SK-N-MC (cell line): ENCODE data around the gene DAO.
"Not testable (repeated sequence)": the region's sequence is repeated elsewhere in the genome, so short reads cannot be mapped to it uniquely, and the experiment has no call there.

Experiments used
- DNase-seq: peaks from one replicate; pipeline ENCODE4 v3.0.0-alpha.2; 2011; ENCODE audit warnings: low read depth, low spot score
- H3K27ac ChIP-seq: fragments of 200-600 bp; sonication (generic); 2 replicates; pipeline ENCODE4 v1.5.1; 2016; ENCODE audit warnings: mixed run types
- H3K36me3 ChIP-seq: fragments of 200-600 bp; sonication (generic); 2 replicates; pipeline ENCODE4 v1.6.1; 2017; ENCODE audit warnings: antibody characterized with exemption, low read length, mixed read lengths; ENCODE audit not compliant: insufficient read depth
- H3K4me3 ChIP-seq: fragments of 200-600 bp; sonication (generic); 2 replicates; pipeline ENCODE4 v1.5.1; 2016
- H3K9ac ChIP-seq: fragments of 200-600 bp; sonication (generic); 2 replicates; pipeline ENCODE4 v1.8.0; 2017; ENCODE audit warnings: mixed run types, mixed read lengths; ENCODE audit not compliant: insufficient read length
- H3K9me3 ChIP-seq: fragments of 200-600 bp; sonication (generic); 2 replicates; pipeline ENCODE4 v1.6.1; 2017; ENCODE audit warnings: low read depth, mild to moderate bottlenecking, antibody characterized with exemption, low read length, moderate library complexity, mixed read lengths
- EZH2 ChIP-seq: fragments of 200-600 bp; sonication (generic); IDR thresholded peaks from one replicate; pipeline ENCODE4 v1.6.1; 2017; ENCODE audit warnings: antibody characterized with exemption
- FOXP2 ChIP-seq: optimal IDR thresholded peaks from 2 replicates; pipeline ENCODE3; 2011; ENCODE audit warnings: mild to moderate bottlenecking, moderate library complexity; ENCODE audit not compliant: insufficient read depth; ENCODE audit errors: extremely low read length, control extremely low read depth
- POLR2AphosphoS5 ChIP-seq: IDR thresholded peaks from 2 replicates; pipeline ENCODE4 v1.6.1; 2012; ENCODE audit warnings: mild to moderate bottlenecking, low read depth, low read length, borderline replicate concordance

DAO gene

DNA sequence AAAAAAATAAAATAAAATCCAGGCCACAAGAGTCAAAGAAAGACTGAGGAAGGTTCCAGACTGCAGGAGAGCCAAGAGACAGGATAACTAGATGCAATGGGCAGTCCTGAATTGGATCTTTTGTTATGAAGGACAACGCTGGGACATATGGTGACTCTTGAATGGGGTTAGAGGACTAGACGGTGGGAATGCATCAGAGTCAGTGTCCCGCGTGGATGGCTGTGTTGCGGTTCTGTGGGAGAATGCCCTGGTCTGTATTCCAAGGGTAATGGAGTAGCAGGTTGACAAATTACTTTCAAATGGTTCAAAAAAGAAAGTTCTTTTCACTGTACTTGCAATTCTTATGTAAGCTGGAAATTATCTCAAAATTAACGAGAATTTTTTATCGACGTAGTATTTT lies 42.7 kb upstream of the DAO start:
- no peak overlapping the region for H3K4me3 ChIP-seq
- H3K27ac ChIP-seq, result no peak overlapping the region
- no peak for DNase-seq
- TF ChIP-seq POLR2AphosphoS5, result no peak
- no peak for TF ChIP-seq FOXP2
- TF ChIP-seq EZH2, result no peak
- no peak overlapping the region for H3K9ac ChIP-seq
- peaks cover 47% of the 10 kb centered on the region for H3K36me3 ChIP-seq
- H3K9me3 ChIP-seq, result no peaks in the 10 kb centered on the region

DNA sequence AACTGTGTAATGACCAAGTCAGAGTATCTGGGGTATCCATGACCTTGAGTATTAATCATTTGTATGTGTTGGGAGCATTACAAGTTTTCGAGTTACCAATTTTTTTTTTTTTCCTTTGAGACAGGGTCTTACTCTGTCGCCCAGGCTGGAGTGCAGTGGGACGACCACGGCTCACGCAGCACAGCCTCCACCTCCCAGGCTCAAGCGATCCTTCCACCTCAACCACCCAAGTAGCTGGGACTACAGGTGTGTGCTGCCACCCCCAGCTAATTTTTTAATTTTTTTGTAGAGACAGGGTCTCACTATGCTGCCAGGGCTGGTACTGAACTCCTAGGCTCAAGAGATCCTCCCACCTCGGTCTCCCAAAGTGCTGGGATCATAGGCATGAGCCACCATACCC lies 42.2 kb upstream of the DAO start:
- no peak overlapping the region for H3K9ac ChIP-seq
- H3K36me3 ChIP-seq, result peaks cover 46% of the 10 kb centered on the region
- H3K9me3 ChIP-seq, result no peaks in the 10 kb centered on the region
- TF ChIP-seq FOXP2 (no peak), EZH2 (no peak), POLR2AphosphoS5 (no peak)
- no peak overlapping the region; the same call in 1 of the 2 replicates for H3K27ac ChIP-seq
- no peak overlapping the region for H3K4me3 ChIP-seq
- DNase-seq, result no peak

DNA sequence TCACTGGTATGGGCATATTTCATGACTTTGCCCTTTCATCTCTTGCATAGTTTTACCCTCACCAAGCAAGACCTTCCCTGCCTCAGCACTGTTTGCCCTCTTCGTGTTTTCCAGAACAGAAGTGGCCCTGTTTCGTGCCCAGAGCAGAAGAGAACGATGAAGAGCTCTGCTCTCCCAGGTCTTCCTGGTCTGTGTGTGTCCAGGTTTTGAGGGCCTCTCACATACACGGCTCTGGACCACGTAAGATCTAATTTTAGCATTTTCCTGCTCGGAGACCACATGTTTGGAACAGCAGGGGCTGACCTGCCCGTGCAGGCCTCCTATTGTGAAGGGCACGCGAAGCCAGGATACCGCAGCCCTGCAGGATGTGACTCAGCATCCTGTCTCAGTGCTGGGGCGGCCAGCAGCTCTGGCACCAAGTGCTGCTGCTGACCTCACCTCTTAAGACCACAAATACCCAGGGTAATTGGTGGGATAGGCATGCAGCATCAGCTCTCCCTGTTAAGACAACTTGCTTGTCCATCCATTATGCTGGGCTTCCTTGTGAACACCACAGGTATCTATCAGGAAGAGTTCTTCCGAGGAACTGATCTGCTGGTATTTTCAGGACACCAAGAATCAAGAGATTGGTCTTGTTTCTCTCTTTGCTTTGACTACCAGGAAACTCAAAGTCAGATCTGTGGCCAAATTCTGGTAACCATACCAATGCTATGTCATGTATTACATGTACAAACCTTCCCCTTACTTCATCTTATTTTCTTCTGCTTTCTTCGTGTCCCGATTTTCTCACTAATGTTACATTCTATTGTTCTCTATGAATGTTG lies 41.5 kb upstream of the DAO start:
- H3K9ac ChIP-seq, result no peak overlapping the region

DNA sequence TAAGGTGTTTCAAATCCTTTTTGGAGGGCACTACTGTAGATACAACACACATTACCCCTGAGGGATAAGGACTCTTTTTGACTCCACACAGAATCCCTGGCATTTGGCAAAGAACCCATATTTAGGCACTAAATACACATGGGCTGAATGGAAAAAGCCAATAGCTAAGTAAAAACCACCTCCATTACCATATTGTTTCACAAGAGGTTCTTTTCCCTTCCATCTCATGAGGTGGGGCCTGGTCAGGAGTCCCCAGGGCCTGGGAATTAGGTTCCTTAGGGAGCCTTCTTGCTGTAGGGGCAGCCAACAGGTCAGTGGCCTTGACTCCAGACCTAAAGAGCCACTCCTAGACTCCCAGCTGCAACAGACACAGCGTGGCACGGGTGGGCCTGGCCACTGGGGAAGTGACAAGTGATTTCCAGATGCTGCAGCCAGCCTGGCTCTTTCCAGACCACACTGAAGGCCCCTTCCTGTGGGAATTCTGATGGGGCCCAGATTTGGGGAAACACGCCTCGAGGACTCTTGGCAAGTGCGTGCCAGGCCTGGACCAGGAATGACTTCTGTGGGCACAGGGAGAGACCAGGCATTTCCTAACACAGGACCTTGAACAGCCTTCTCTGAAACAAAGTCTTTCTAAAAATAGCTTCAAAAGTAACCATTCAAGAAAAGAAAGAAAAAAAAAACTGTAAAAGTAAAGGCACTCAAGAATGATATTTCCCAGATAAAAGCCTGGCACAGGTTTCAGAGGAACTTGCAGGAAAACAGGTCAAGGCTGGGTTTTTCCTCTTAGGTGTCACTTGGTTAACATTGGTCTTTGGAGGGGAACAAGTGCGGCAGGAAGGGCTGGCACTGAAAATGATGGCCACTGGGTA lies 40.6 kb upstream of the DAO start:
- Histone ChIP-seq H3K9me3 (no peaks in the 10 kb centered on the region), H3K4me3 (no peak overlapping the region), H3K9ac (peak overlapping the region; percentile 1), H3K27ac (peak overlapping the region; percentile 75), H3K36me3 (peaks cover 49% of the 10 kb centered on the region)
- no peak for TF ChIP-seq POLR2AphosphoS5
- no peak for TF ChIP-seq FOXP2
- no peak for TF ChIP-seq EZH2
- no peak for DNase-seq

More for the DNA sequence above, 41.5 kb upstream of the DAO start:
- DNase-seq, result no peak
- H3K27ac ChIP-seq, result peak overlapping the region; percentile 75
- H3K4me3 ChIP-seq, result no peak overlapping the region
- H3K9me3 ChIP-seq, result no peaks in the 10 kb centered on the region
- peaks cover 46% of the 10 kb centered on the region for H3K36me3 ChIP-seq
- TF ChIP-seq POLR2AphosphoS5 (0 out of 2 replicates have a peak, but pooled peaks have one; percentile 11), FOXP2 (no peak), EZH2 (no peak)

DNA sequence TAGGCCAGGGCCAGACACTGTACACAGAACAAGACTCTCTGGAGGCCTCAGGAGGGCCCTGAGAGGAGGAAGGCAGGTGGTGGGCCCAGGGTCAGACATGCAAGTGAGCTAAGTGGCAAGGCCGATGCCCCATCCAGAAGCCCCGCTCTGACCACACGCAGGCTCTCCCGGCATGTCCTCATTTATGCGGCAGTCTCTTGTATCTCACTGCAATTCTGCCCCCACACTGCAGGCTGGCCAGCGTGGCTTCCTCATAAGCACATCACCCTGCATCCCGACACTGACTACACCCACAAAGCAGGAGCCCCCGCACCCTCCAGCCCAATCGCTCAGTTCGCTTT lies 40.0 kb upstream of the DAO start:
- no peak overlapping the region for H3K4me3 ChIP-seq
- no peaks in the 10 kb centered on the region for H3K9me3 ChIP-seq
- peak overlapping the region; percentile 75; the same call in 1 of the 2 replicates for H3K27ac ChIP-seq
- no peak for DNase-seq
- H3K9ac ChIP-seq, result peak overlapping the region; percentile 1
- peaks cover 46% of the 10 kb centered on the region for H3K36me3 ChIP-seq
- TF ChIP-seq EZH2, result no peak
- no peak for TF ChIP-seq POLR2AphosphoS5
- no peak for TF ChIP-seq FOXP2

DNA sequence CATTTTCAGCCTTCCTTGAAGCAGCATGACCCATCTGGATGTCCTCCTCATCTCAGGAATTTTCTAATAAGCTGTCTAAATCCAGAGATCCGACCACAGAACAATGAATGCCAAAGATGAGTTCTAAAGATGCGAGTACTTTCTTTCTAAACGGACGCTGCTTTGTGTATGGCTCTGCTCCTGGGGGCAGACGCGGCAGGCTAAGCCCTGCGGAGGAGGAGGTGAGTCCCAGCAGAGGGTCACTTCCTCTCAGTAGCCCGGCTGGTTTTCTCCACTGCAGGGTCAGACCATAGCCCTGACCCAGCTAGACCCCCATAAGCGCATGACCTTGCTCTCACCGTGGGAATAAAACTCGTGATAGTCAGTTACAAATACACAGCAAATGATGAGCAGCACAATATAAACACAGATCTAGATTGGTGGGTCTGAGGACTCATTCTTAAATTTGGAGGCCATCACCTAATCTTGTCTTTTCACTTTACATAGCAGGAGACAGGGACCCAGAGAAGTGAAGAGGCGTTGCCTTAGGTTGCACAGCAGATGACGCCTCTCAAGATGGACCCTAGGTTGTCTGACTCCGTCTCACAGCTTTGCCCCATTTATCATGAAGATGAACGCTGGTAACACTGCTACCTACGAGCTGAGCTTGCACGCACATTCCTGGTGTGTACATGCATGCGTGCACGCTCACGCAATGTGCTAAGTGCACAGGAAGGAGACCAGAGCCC lies 39.1 kb upstream of the DAO start:
- peak; percentile 52 for DNase-seq
- no peak overlapping the region for H3K9ac ChIP-seq
- no peaks in the 10 kb centered on the region for H3K9me3 ChIP-seq
- H3K36me3 ChIP-seq, result peaks cover 47% of the 10 kb centered on the region
- peak overlapping the region; percentile 75 for H3K27ac ChIP-seq
- peak overlapping the region; percentile 28; the same call in 1 of the 2 replicates for H3K4me3 ChIP-seq
- no peak for TF ChIP-seq EZH2
- peak; percentile 37; the same call in 1 of the 2 replicates for TF ChIP-seq POLR2AphosphoS5

DNA sequence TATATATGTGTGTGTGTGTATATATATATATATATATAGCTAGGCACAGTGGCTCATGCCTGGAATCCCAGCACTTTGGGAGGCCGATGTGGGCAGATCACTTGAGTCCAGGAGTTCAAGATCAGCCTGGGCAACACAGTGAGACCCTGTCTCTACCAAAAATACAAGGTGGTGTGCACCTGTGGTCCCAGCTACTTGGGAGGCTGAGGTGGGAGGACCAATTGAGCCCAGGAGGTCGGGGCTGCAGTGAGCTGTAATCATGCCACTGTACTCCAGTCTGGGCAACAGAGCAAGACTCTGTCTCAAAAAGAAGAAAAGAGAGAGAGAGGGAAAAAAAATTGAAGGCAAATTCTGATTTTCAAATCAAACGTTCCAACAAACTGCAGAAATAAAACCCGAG lies 38.1 kb upstream of the DAO start:
- Histone ChIP-seq H3K36me3 (peaks cover 58% of the 10 kb centered on the region), H3K27ac (0 out of 2 replicates have a peak overlapping the region, but pooled peaks have one; percentile 1)
- not testable (repeated sequence) for H3K9me3 ChIP-seq, DNase-seq, H3K4me3 ChIP-seq, H3K9ac ChIP-seq

DNA sequence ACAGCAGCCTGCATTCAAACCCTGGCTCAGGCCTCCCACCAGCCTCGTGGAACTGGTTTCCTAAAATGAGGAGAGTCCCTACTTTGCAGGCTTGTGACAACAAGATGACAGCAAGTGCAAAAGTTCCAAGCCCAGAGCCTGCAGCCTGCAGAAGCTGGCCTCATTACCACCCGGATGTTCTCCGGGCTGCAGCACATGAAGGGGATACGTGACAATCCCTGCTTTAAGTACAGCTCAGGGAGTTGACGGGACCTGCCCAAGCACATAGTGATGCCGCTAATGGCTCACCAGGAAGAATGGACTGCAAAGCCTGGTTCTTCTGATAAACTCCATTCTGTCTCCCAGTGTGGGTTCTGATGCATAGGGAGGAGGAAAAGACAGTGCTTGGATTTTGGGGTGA lies 37.5 kb upstream of the DAO start:
- Histone ChIP-seq H3K4me3 (no peak overlapping the region), H3K27ac (peak overlapping the region; percentile 1; the same call in 1 of the 2 replicates), H3K9me3 (no peaks in the 10 kb centered on the region), H3K36me3 (peaks cover 63% of the 10 kb centered on the region), H3K9ac (no peak overlapping the region)
- TF ChIP-seq POLR2AphosphoS5 (no peak), FOXP2 (no peak), EZH2 (no peak)
- DNase-seq, result no peak

DNA sequence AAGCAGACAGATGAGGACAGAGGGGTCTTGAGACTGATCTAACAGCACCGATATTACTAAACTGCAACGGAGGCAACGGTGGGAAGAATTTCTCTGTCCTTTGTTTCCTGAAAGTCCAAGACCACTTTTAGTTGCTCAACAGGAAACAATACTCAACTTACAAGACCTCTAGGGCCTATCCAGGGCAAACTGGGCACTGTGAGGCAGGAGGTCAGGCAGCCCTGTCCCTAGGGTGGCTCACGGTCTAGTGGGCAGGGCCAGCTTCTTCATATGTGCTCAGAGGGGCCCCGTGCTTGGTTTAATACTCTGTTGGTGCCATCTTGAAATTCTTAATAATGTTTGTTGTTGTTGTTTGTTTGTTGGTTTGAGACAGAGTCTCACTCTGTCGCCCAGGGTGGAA lies 36.7 kb upstream of the DAO start:
- Histone ChIP-seq H3K9me3 (no peaks in the 10 kb centered on the region), H3K4me3 (no peak overlapping the region), H3K36me3 (peaks cover 69% of the 10 kb centered on the region), H3K9ac (no peak overlapping the region), H3K27ac (peak overlapping the region; percentile 42; the same call in 1 of the 2 replicates)
- no peak for DNase-seq
- TF ChIP-seq FOXP2 (no peak), POLR2AphosphoS5 (no peak), EZH2 (no peak)
